AG09309 (cell line): ENCODE results near the gene PRPSAP2.
"Not testable (repeated sequence)": the region's sequence is repeated elsewhere in the genome, so short reads cannot be mapped to it uniquely, and the experiment has no call there.

ENCODE experiments used
- DNase-seq: peaks from one replicate; pipeline ENCODE4 v3.0.0-alpha.2; 2010; ENCODE audit warnings: low read depth
- H3K4me3 ChIP-seq: 2 replicates; pipeline ENCODE4 v1.5.1; 2011; ENCODE audit warnings: mild to moderate bottlenecking, low read depth, low read length, moderate library complexity; ENCODE audit not compliant: control insufficient read depth
- CTCF ChIP-seq: IDR thresholded peaks from 2 replicates; pipeline ENCODE4 v1.5.1; 2011; ENCODE audit warnings: mild to moderate bottlenecking, low read depth, low read length, inconsistent platforms; ENCODE audit not compliant: insufficient read depth, control insufficient read depth; ENCODE audit errors: missing control alignments

PRPSAP2 gene

GRCh38 chr17:18916816-18917500 lies 59.0 kb downstream of the PRPSAP2 start:
- no peak overlapping the region for H3K4me3 ChIP-seq

GRCh38 chr17:18917506-18918032 lies 59.6 kb downstream of the PRPSAP2 start:
- no peak for TF ChIP-seq CTCF
- H3K4me3 ChIP-seq: no peak overlapping the region
- no peak for DNase-seq

More at GRCh38 chr17:18916816-18917500, 59.0 kb downstream of the PRPSAP2 start:
- DNase-seq: peak; percentile 38
- no peak for TF ChIP-seq CTCF

- TF ChIP-seq CTCF: no peak
- DNase-seq: no peak
- no peak overlapping the region for H3K4me3 ChIP-seq
These were observed 62.0 kb downstream of the PRPSAP2 start for GRCh38 chr17:18919963-18920362.

GRCh38 chr17:18920911-18921441 lies 63.0 kb downstream of the PRPSAP2 start:
- TF ChIP-seq CTCF: no peak
- DNase-seq: no peak
- H3K4me3 ChIP-seq: no peak overlapping the region

- DNase-seq: no peak
- no peak overlapping the region for H3K4me3 ChIP-seq
- TF ChIP-seq CTCF: no peak
These were observed 63.6 kb downstream of the PRPSAP2 start for GRCh38 chr17:18921485-18921884.

- no peak for TF ChIP-seq CTCF
- DNase-seq: no peak
- no peak overlapping the region for H3K4me3 ChIP-seq
These were observed 64.1 kb downstream of the PRPSAP2 start for GRCh38 chr17:18921912-18922451.

- not testable (repeated sequence) for H3K4me3 ChIP-seq, DNase-seq
These were observed 64.7 kb downstream of the PRPSAP2 start for GRCh38 chr17:18922596-18922995.
